Osteocyte (in vitro differentiated cells): ENCODE results near the gene TSPAN3. TPM values are rescaled to one million over a fixed set of nuclear protein-coding genes. Genes with fewer than 3 reads are reported as not detected.

ENCODE experiments used
- DNase-seq: peaks from one replicate; pipeline ENCODE4 v3.0.0; 2021; ENCODE audit warnings: mixed read lengths; ENCODE audit not compliant: unreplicated experiment; ENCODE audit errors: extremely low spot score
- H3K27ac Mint-ChIP-seq: one replicate; pipeline ENCODE4 v1.8.0; 2021; ENCODE audit warnings: mild to moderate bottlenecking, mixed read lengths; ENCODE audit not compliant: unreplicated experiment
- H3K27me3 Mint-ChIP-seq: one replicate; pipeline ENCODE4 v1.8.0; 2021; ENCODE audit warnings: mixed read lengths; ENCODE audit not compliant: unreplicated experiment
- H3K36me3 Mint-ChIP-seq: one replicate; pipeline ENCODE4 v1.8.0; 2021; ENCODE audit warnings: mixed read lengths; ENCODE audit not compliant: unreplicated experiment
- H3K4me1 Mint-ChIP-seq: one replicate; pipeline ENCODE4 v1.8.0; 2021; ENCODE audit warnings: mixed read lengths; ENCODE audit not compliant: unreplicated experiment
- H3K4me3 Mint-ChIP-seq: one replicate; pipeline ENCODE4 v1.8.0; 2021; ENCODE audit warnings: mild to moderate bottlenecking, moderate library complexity, mixed read lengths; ENCODE audit not compliant: unreplicated experiment
- H3K9me3 Mint-ChIP-seq: one replicate; pipeline ENCODE4 v1.8.0; 2021; ENCODE audit warnings: mixed read lengths; ENCODE audit not compliant: unreplicated experiment
- total RNA-seq: library from RNA; stranded (reverse); gene quantifications from 2 replicates; pipeline ENCODE4 v1.2.1, GENCODE V29; 2021
- TF ChIP-seq, protein P1 (sequence below): fragments of 200-600 bp; sonication (generic); IDR thresholded peaks from 2 replicates; pipeline ENCODE4 v1.5.0; 2021; ENCODE audit warnings: antibody characterized with exemption, mild to moderate bottlenecking, moderate library complexity

Gene TSPAN3
- total RNA-seq, 1 donor from 2014 or later = 296 TPM

DNA sequence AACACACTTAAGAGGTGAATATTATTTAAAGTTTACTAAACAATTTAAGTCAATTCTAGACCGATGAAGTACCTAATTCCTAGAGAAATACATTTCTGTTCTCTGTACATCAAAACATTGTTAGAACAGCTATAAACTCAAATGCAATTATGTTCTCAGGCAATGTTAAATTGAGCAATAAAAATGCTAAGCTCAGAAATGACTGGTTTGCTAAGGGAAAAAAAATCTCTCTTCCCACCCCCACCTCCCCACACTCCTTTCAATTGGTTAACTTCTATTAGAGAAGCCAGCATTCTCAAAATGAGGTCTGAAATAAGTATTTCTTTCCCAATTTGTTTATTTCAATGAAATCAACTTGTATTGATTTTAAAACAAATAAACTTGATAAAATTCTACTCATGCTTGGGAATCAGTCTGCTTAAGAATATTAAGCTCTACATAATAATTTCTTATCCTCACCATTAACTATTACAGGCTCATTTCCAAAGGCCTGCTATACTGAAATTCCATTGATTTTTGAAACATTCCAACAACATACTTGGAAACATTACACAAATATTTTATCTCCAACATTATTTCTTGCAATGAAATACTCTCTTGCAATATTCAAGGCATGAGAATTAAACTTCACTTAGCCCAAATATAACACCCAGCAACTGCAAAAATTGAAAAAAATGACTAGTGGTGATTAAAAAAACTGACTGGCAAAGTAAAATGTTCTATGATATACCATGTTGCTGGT lies 22.6 kb downstream of the TSPAN3 start:
- TF ChIP-seq, protein P1, sequence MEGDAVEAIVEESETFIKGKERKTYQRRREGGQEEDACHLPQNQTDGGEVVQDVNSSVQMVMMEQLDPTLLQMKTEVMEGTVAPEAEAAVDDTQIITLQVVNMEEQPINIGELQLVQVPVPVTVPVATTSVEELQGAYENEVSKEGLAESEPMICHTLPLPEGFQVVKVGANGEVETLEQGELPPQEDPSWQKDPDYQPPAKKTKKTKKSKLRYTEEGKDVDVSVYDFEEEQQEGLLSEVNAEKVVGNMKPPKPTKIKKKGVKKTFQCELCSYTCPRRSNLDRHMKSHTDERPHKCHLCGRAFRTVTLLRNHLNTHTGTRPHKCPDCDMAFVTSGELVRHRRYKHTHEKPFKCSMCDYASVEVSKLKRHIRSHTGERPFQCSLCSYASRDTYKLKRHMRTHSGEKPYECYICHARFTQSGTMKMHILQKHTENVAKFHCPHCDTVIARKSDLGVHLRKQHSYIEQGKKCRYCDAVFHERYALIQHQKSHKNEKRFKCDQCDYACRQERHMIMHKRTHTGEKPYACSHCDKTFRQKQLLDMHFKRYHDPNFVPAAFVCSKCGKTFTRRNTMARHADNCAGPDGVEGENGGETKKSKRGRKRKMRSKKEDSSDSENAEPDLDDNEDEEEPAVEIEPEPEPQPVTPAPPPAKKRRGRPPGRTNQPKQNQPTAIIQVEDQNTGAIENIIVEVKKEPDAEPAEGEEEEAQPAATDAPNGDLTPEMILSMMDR = no peak
- no peak overlapping the region for H3K4me3 Mint-ChIP-seq
- DNase-seq = no peak
- peak overlapping the region; percentile 45 for H3K27ac Mint-ChIP-seq
- H3K27me3 Mint-ChIP-seq = no peaks in the 10 kb centered on the region
- H3K36me3 Mint-ChIP-seq = peaks cover 50% of the 10 kb centered on the region
- H3K9me3 Mint-ChIP-seq = no peaks in the 10 kb centered on the region
- H3K4me1 Mint-ChIP-seq = peaks cover 37% of the 10 kb centered on the region

DNA sequence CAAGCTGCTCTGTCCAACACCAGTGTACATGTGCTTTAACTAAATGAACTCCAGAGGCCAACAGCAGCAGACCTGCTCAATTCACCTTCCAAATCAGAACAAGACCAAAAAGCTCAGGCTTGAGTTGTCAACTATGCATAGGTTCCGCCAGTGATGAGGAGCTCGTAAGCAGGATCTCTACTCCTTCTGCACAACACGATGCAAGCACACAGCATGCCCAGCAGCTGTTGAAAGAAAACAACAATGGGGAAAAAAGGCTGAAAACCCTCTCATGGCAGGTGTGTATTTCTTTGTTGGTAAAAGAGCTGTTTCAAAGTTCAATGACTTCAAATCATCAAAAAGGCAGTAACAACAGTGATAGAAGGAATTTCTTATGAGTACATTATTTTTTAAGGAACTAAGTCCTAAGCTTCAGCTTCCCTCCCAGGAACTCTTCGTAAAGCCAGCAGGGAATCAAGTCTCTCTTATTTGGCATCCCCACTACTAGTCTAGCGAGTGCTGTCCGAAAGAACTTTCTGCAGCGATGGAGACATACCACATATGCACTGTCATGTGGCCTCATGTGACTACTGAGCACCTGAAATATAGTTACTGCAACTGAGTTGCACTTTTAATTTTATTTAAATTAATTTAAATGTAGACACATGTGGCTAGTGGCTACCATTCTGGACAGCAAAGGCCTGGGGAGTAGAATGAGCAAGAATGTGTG lies 24.1 kb downstream of the TSPAN3 start:
- Mint-ChIP-seq H3K4me3 (no peak overlapping the region), H3K9me3 (no peaks in the 10 kb centered on the region), H3K27ac (no peak overlapping the region), H3K27me3 (no peaks in the 10 kb centered on the region), H3K36me3 (peaks cover 53% of the 10 kb centered on the region), H3K4me1 (peaks cover 45% of the 10 kb centered on the region)
- DNase-seq = no peak
- TF ChIP-seq, protein P1 = no peak

DNA sequence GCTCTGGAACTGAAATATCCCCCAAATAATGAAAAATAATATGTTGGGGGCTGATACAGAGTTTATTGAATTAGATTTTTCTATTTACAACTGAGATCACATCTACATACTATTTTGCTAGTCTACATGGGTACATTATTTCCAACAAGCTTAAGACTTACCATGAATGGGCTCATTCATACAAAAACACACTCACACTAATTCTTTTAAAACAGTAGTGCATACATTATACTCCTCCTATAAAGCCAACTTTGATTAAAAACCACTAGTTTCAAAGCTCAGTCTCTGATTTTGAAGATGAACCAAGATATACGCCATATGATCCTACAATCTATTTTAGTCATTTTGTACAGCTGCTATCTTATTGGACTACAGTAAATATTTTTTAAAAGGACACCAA lies 24.9 kb downstream of the TSPAN3 start:
- no peaks in the 10 kb centered on the region for H3K9me3 Mint-ChIP-seq
- no peak overlapping the region for H3K4me3 Mint-ChIP-seq
- TF ChIP-seq, protein P1 = no peak
- H3K27me3 Mint-ChIP-seq = no peaks in the 10 kb centered on the region
- peaks cover 49% of the 10 kb centered on the region for H3K4me1 Mint-ChIP-seq
- H3K27ac Mint-ChIP-seq = no peak overlapping the region
- peaks cover 52% of the 10 kb centered on the region for H3K36me3 Mint-ChIP-seq
- DNase-seq = no peak

DNA sequence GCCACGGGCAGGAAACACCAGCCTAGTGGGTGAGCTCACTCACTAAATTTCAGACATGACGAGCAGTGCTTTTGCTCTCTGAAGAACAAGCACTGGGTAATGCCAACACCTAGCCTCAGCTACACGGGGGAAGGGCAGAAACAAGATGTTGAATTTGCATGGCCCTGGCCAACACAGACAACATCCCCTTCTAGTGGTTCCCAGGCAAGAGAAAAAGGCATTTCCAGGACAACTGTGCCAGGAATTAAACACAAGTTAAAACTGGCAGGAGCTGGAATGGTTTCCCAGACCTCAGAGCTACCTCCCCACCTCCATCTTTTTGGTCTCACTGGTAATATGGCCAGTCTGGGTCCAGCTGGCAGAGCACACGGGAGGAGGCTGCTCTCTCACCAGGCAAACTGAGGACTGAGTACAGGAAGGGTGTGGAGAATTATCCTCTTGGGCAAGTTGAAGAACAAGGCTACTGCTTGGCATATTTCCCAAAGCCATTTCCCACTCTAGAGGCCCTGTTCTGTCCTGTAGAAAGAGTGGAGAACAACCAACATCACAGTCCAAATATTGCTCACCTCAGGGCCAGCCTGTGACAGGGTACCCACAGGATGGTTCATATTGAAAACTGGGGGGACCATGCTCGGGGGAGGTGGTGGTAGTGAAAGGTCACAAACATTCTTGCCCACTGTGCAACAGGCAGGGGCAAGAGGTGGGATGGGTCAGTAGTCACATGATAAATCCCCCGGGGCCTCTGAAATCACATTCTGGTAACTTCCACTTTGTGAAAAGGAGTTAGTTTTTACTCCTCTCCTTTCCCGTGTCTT lies 26.5 kb downstream of the TSPAN3 start:
- H3K36me3 Mint-ChIP-seq = peaks cover 49% of the 10 kb centered on the region
- no peaks in the 10 kb centered on the region for H3K9me3 Mint-ChIP-seq
- H3K4me3 Mint-ChIP-seq = no peak overlapping the region
- TF ChIP-seq, protein P1 = no peak
- H3K27ac Mint-ChIP-seq = peak overlapping the region; percentile 71
- no peak for DNase-seq
- peaks cover 45% of the 10 kb centered on the region for H3K4me1 Mint-ChIP-seq
- no peaks in the 10 kb centered on the region for H3K27me3 Mint-ChIP-seq
